HepG2 (cell line): ENCODE results near the gene LRIT2.

ENCODE experiments used
- CHD4 ChIP-seq: fragments of 200-600 bp; sonication (generic); IDR thresholded peaks from 2 replicates; pipeline ENCODE4 v1.7.0; 2017; ENCODE audit warnings: mild to moderate bottlenecking, low read length, borderline replicate concordance
- PRDM15 ChIP-seq: sonication (generic); formaldehyde crosslinking; IDR thresholded peaks from 2 replicates; pipeline ENCODE4 v1.4.0; 2020; ENCODE audit warnings: missing genetic modification reagents
- PREB ChIP-seq: sonication (generic); formaldehyde crosslinking; IDR thresholded peaks from 2 replicates; pipeline ENCODE4 v1.4.0; 2020; ENCODE audit warnings: missing genetic modification reagents
- RAD21 ChIP-seq: fragments of 450-650 bp; formaldehyde crosslinking; IDR thresholded peaks from 2 replicates; pipeline ENCODE4 v1.5.0; 2020; ENCODE audit warnings: mild to moderate bottlenecking
- TF ChIP-seq, protein P1 (sequence below): sonication (generic); formaldehyde crosslinking; IDR thresholded peaks from 2 replicates; pipeline ENCODE4 v1.5.0; 2020; ENCODE audit warnings: mild to moderate bottlenecking, missing genetic modification reagents, moderate library complexity

DNA sequence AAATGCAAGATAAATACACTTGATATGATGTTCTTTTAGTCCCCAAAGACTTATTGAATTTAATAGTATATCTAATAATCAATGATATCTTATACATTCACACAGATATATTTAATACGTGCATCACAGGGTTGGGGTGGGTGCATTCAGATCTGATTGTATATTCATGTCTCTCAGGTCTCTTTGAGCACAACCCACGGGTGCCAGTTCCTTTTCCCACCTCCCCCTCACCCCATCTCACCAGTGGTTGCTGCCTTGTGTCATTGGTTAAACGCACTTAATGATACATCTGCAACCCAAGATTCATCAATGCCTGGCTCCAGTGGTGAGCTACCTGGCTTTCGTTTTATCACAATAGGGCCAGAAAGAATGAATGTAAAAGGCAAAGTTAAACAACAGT lies 9.8 kb upstream of the LRIT2 start:
- no peak for TF ChIP-seq PRDM15 (CRISPR knock-in tag)
- no peak for TF ChIP-seq RAD21 (CRISPR knock-in tag)
- TF ChIP-seq, protein P1, sequence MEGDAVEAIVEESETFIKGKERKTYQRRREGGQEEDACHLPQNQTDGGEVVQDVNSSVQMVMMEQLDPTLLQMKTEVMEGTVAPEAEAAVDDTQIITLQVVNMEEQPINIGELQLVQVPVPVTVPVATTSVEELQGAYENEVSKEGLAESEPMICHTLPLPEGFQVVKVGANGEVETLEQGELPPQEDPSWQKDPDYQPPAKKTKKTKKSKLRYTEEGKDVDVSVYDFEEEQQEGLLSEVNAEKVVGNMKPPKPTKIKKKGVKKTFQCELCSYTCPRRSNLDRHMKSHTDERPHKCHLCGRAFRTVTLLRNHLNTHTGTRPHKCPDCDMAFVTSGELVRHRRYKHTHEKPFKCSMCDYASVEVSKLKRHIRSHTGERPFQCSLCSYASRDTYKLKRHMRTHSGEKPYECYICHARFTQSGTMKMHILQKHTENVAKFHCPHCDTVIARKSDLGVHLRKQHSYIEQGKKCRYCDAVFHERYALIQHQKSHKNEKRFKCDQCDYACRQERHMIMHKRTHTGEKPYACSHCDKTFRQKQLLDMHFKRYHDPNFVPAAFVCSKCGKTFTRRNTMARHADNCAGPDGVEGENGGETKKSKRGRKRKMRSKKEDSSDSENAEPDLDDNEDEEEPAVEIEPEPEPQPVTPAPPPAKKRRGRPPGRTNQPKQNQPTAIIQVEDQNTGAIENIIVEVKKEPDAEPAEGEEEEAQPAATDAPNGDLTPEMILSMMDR (CRISPR knock-in tag), result no peak
- TF ChIP-seq PREB (CRISPR knock-in tag), result no peak
- TF ChIP-seq CHD4, result no peak
